Raji (cell line): ENCODE measurements around the gene DTNBP1.

ENCODE experiments used
- POLR2A ChIP-seq: IDR thresholded peaks from 2 replicates; pipeline ENCODE4 v1.6.1; 2011; ENCODE audit warnings: low read depth, low read length, control low read depth; ENCODE audit not compliant: insufficient read depth

The DTNBP1 gene

GRCh38 chr6:15544321-15544900 lies 118.4 kb downstream of the DTNBP1 start:
- no peak for TF ChIP-seq POLR2A

DNA sequence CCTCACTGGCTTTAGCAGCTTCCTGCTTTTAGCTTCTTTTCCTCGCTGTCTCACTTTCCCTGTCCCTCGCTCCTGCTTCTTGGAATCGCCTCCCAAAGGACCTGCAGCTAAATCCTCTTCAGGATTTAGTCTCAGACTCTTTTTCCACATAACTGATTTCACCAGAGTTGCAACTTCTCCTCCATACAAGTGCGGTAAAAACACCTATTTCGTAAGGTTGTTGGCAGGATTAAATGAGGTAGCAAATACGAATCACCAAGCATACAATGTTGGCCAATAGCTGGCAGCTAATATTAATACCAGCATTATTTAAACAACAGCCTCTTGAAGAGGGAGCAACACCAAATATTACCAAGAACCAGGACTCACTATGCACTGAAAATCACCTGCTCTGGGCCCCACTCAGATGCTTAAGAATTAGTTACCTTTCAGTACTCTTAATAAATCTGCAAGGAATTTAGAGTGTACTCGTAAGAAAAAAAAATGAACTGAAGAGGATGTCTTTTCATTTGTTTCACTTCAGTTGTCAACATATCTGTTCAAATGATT lies 123.0 kb downstream of the DTNBP1 start:
- no peak for TF ChIP-seq POLR2A

- TF ChIP-seq POLR2A: no peak
Measured at GRCh38 chr6:15538766-15539495, 123.9 kb downstream of the DTNBP1 start.

- TF ChIP-seq POLR2A: no peak
Measured at GRCh38 chr6:15538106-15538505, 124.7 kb downstream of the DTNBP1 start.

GRCh38 chr6:15536198-15536955 lies 126.5 kb downstream of the DTNBP1 start:
- no peak for TF ChIP-seq POLR2A

GRCh38 chr6:15535495-15536197 lies 127.2 kb downstream of the DTNBP1 start:
- no peak for TF ChIP-seq POLR2A

DNA sequence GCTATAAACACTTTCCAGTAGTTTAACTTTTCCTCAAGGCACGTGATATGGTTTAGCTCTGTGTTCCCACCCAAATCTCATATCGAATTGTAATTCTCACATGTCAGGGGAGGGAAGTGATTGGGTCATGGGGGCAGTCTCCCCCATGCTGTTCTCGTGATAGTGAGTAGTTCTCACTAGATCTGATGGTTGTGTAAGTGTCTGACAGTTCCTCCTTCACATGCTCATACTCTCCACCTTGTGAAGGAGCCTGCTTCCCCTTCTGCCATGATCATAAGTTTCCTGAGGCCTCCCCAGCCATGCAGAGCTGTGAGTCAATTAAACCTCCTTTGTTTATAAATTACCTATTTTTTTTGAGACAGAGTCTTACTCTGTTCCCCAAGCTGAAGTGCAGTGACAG lies 127.9 kb downstream of the DTNBP1 start:
- TF ChIP-seq POLR2A: no peak

DNA sequence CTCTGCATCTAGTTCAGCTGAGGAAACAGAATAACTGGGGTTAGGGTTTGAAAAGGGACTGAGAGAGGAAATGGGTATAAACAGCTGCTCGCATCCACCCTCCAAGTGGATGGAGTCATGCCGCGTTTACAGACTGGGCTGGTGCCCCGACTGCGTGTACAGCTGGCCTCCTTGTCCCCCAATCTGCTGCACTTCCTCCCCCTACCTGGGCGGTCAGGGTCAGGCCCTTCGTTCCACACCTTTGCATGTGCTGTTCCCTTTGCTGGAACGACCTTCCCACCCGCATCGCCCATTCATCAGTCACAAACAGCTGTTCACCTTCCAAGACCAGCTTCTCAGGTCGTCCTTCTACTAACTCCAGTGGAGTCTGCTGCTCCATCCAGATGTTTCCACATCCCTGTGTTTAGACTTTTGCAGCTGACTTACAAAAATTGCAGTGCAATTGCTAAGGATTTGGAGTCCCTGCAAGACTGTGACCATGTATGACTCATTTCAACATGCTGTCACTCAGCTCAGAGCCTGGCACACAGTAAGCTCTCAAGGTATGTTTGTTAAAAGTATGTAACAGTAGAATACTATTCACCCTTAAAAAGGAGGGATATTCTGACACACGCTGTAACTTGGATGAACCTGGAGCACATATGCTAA lies 129.3 kb downstream of the DTNBP1 start:
- TF ChIP-seq POLR2A: no peak

DNA sequence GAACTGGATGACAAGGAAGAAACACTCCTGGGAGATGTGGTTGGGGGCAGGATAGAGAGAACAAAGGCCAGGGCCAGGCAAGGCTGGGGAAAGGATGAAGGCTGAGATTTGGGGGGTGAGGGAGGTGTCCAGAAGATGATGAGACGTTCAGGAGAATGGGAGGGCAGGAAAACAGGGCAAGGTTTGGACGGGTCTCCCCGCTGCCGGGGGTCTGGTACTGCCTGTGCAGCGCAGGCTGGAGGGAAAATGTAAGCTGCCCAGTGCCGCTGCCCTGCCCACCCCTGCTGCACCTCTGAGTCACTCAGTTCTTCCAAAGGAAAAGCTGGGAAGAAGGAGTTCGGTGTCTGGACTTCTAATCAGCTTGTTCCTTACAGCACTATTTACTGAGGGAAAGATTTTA lies 130.9 kb downstream of the DTNBP1 start:
- TF ChIP-seq POLR2A: no peak

- TF ChIP-seq POLR2A: no peak
Measured at GRCh38 chr6:15530411-15530810, 132.4 kb downstream of the DTNBP1 start.

- no peak for TF ChIP-seq POLR2A
Measured at GRCh38 chr6:15528870-15529269, 134.0 kb downstream of the DTNBP1 start.

DNA sequence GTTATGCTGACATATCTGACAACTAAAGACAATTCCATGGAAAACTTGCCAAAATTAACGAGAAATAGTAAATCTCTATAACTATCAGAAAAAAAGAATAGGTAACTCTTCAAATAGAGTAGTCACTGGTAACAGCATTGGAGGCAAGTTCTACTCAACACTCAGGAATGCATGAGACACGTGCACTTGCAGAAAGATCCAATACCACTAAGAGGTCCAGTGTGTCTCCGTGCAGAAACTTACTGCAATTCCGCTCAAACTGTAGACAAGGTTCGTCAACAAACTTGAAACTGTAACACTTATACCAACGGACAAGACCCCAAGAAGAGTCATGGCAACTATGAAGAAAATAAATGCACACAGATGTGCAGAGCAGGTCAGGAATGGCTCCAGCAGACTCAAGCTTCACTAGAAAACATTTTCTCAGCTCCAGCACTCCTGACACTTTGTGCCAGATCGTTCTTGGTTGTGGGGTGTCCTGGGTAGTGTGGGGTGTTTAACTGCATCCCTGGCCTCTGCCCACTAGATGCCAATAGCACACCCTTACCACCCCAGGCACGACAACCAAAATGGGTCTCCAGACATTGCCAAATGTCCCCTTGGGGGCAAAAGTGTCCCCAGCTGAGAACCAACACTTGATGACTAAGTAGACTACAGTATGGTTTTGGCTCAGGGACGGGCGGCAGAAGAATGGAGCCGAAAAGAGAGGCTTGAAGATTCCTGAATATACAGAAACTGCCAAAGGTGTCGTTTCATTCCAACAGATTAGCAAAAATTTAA lies 134.8 kb downstream of the DTNBP1 start:
- no peak for TF ChIP-seq POLR2A

DNA sequence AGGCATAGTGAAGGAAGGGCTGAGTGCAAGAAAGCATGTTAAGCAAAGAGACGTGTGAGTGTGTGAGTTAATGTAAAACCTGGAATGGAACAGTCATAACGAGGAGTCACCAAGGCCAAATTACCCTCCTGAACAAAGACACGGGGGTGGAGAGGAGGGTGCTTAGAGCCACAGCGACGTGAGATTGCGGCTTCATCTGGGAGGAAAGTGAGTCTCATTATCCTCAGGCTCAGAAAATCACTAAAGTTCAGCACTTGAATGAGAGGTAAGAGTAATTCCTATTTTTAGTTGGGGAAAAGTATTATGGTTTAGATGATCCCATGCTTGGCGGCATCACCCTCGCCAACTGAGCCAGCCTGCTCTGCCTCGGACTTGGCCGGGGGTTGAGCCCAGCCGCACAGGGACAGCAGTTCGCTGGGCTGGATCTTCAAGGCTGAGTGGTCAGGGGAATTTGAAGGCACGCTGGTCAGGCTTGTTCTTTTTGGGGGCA lies 136.6 kb downstream of the DTNBP1 start:
- TF ChIP-seq POLR2A: no peak
